Osteoblast (primary cell): ENCODE results near the gene ANO7. TPM values are rescaled to one million over a fixed set of nuclear protein-coding genes. Genes with fewer than 3 reads are reported as not detected.

Source experiments
- DNase-seq: peaks from one replicate; pipeline ENCODE4 v3.0.0; 2011; ENCODE audit warnings: low spot score, mixed read lengths; ENCODE audit not compliant: insufficient read length; ENCODE audit errors: missing footprints
- H2AFZ ChIP-seq: 2 replicates; pipeline ENCODE4 v1.6.0; 2011; ENCODE audit warnings: mild to moderate bottlenecking, low read length
- H3K27ac ChIP-seq: 2 replicates; pipeline ENCODE4 v1.5.1; 2011; ENCODE audit warnings: mild to moderate bottlenecking, low read depth, low read length, moderate library complexity
- H3K27me3 ChIP-seq: 2 replicates; pipeline ENCODE4 v1.6.0; 2012; ENCODE audit warnings: mild to moderate bottlenecking, control low read depth, inconsistent platforms, low read length, moderate library complexity; ENCODE audit not compliant: insufficient read depth
- H3K36me3 ChIP-seq: 2 replicates; pipeline ENCODE4 v1.5.1; 2011; ENCODE audit warnings: mild to moderate bottlenecking, low read length, control low read depth, moderate library complexity; ENCODE audit not compliant: insufficient read depth
- H3K4me1 ChIP-seq: 2 replicates; pipeline ENCODE4 v1.5.1; 2011; ENCODE audit warnings: mild to moderate bottlenecking, low read length, control low read depth, moderate library complexity; ENCODE audit not compliant: insufficient read depth
- H3K4me2 ChIP-seq: 2 replicates; pipeline ENCODE4 v1.6.0; 2011; ENCODE audit warnings: mild to moderate bottlenecking, low read length; ENCODE audit not compliant: insufficient read depth
- H3K4me3 ChIP-seq: fragments of 200-600 bp; sonication (generic); 3 replicates; pipeline ENCODE4 v1.5.1; 2012; ENCODE audit warnings: mild to moderate bottlenecking, low read length, inconsistent platforms; ENCODE audit not compliant: insufficient read depth
- H3K79me2 ChIP-seq: 2 replicates; pipeline ENCODE4 v1.6.0; 2012; ENCODE audit warnings: mild to moderate bottlenecking, low read length, control low read depth, inconsistent platforms; ENCODE audit not compliant: insufficient read depth
- H3K9me3 ChIP-seq: 2 replicates; pipeline ENCODE4 v1.5.1; 2011; ENCODE audit warnings: low read depth, low read length, control low read depth
- H4K20me1 ChIP-seq: 2 replicates; pipeline ENCODE4 v1.6.0; 2012; ENCODE audit warnings: mild to moderate bottlenecking, low read length, control low read depth; ENCODE audit not compliant: insufficient read depth
- total RNA-seq: library from RNA; depleted of rRNA; stranded (reverse); fragments of >200 nt; gene quantifications from 2 replicates; pipeline ENCODE4 v1.2.3, GENCODE V29; 2012
- TF ChIP-seq, protein P1 (sequence below): IDR thresholded peaks from 2 replicates; pipeline ENCODE4 v1.5.1; 2011; ENCODE audit warnings: mild to moderate bottlenecking, low read depth, low read length, moderate library complexity; ENCODE audit errors: extremely low read depth

Gene ANO7
- total RNA-seq, 1 donor = 1.8 TPM

DNA sequence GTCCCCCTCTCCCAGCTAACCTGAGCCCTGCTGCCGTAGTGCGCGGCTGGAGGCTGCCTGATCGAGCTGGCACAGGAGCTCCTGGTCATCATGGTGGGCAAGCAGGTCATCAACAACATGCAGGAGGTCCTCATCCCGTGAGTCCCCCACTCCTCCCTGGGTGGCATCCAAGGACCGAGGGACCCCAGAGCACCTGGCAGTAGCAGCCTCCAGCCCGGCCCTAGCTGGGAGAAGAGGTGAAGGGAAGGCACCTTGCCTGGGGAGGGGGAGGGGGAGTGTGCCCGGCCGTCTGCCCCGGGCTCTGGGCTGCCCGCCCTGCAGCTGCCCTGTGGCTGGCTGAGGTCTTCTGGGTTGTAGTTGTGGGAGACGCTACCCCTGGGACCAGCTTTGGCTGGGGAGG lies 26.3 kb downstream of the ANO7 start:
- H3K27ac ChIP-seq = no peak overlapping the region
- H2AFZ ChIP-seq = no peak overlapping the region
- H4K20me1 ChIP-seq = no peaks in the 10 kb centered on the region
- no peak for DNase-seq
- H3K4me3 ChIP-seq = no peak overlapping the region
- TF ChIP-seq, protein P1, sequence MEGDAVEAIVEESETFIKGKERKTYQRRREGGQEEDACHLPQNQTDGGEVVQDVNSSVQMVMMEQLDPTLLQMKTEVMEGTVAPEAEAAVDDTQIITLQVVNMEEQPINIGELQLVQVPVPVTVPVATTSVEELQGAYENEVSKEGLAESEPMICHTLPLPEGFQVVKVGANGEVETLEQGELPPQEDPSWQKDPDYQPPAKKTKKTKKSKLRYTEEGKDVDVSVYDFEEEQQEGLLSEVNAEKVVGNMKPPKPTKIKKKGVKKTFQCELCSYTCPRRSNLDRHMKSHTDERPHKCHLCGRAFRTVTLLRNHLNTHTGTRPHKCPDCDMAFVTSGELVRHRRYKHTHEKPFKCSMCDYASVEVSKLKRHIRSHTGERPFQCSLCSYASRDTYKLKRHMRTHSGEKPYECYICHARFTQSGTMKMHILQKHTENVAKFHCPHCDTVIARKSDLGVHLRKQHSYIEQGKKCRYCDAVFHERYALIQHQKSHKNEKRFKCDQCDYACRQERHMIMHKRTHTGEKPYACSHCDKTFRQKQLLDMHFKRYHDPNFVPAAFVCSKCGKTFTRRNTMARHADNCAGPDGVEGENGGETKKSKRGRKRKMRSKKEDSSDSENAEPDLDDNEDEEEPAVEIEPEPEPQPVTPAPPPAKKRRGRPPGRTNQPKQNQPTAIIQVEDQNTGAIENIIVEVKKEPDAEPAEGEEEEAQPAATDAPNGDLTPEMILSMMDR = no peak
- no peaks in the 10 kb centered on the region for H3K36me3 ChIP-seq
- H3K9me3 ChIP-seq = no peaks in the 10 kb centered on the region
- H3K4me1 ChIP-seq = no peaks in the 10 kb centered on the region
- H3K4me2 ChIP-seq = no peak overlapping the region
- peaks cover 6% of the 10 kb centered on the region for H3K27me3 ChIP-seq
- no peaks in the 10 kb centered on the region for H3K79me2 ChIP-seq

DNA sequence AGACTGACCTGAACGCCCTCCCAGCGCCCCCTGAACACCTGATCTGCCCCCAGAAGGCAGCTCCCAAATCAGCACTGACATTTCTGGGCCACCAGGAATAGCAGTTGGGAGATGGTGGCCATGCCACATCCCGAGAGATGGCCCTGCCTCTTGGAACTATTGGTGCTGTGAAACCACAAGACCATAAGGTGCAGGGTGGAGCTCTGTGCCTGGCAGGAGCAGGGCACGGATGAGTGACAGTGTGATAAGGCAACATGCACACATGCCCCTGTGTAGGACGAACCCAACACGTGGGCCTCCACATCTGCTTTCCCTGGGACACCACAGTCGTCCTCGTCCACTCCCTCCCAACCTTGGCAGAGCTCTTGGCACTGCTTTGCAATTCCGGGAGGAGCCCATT lies 26.9 kb downstream of the ANO7 start:
- Histone ChIP-seq H3K36me3 (no peaks in the 10 kb centered on the region), H3K79me2 (no peaks in the 10 kb centered on the region), H3K4me2 (no peak overlapping the region), H2AFZ (no peak overlapping the region), H4K20me1 (no peaks in the 10 kb centered on the region), H3K27me3 (peaks cover 6% of the 10 kb centered on the region), H3K9me3 (no peaks in the 10 kb centered on the region), H3K4me1 (no peaks in the 10 kb centered on the region), H3K4me3 (no peak overlapping the region), H3K27ac (no peak overlapping the region)
- TF ChIP-seq, protein P1 = no peak
- no peak for DNase-seq

DNA sequence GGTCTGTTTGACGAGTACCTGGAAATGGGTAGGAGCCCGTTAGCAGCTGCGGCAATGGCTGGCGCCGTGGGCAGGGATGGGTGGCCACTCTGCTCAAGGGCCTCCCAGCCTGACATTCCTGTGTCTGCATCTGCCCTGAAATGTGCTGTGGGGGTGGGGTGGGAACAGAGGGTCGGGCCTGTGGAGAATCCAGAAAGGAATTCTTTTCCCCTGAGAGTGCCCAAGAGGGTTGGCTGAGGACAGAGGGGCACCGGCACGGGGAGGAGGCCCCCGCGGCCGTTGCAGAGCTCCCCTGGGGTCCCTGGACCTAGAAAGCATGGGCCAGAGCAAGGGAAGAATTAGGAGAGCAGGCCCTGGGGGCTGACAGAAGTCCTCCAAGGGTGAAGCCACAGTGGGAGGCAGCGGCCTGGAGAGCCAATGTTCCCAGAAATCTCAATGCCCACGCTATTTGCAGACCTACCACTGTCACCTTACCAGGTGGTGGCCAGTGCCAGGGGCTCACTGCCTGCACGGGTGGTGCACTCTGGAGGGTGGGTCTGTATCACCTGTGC lies 27.8 kb downstream of the ANO7 start:
- no peak overlapping the region for H3K27ac ChIP-seq
- no peaks in the 10 kb centered on the region for H3K36me3 ChIP-seq
- no peak overlapping the region for H3K4me2 ChIP-seq
- H4K20me1 ChIP-seq = no peaks in the 10 kb centered on the region
- peak; percentile 91 for DNase-seq
- H3K4me3 ChIP-seq = no peak overlapping the region
- H3K79me2 ChIP-seq = no peaks in the 10 kb centered on the region
- H3K4me1 ChIP-seq = no peaks in the 10 kb centered on the region
- peaks cover 6% of the 10 kb centered on the region for H3K27me3 ChIP-seq
- TF ChIP-seq, protein P1 = no peak
- no peak overlapping the region for H2AFZ ChIP-seq
- H3K9me3 ChIP-seq = no peaks in the 10 kb centered on the region

DNA sequence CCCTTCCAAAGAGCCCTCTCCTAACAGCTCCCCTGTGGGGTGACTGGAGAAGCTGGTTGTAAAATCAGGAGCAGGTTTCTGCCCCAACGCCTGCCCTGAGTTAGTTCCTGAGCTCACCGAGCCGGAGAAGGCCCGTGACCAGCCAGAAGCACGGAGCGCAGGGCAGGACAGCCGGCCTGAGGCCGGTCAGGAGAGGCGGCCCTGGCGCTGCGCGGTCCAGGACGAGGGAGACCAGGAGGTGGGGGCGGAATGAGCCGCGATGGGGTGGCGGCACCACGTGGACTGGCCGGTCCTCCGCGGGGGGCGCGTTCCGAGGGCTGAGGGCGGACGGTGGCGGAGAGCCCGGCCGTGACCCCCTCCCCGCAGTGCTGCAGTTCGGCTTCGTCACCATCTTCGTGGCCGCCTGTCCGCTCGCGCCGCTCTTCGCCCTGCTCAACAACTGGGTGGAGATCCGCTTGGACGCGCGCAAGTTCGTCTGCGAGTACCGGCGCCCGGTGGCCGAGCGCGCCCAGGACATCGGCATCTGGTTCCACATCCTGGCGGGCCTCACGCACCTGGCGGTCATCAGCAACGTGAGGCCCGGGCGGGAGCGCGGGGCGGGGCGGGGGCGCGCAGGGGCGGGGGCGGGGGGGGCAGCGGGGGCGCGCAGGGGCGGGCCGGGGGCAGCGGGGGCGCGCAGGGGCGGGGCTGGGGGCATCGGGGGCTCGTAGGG lies 29.0 kb downstream of the ANO7 start:
- H3K27ac ChIP-seq = no peak overlapping the region
- peak overlapping the region; percentile 83 for H3K4me2 ChIP-seq
- no peaks in the 10 kb centered on the region for H4K20me1 ChIP-seq
- H3K36me3 ChIP-seq = no peaks in the 10 kb centered on the region
- H2AFZ ChIP-seq = peak overlapping the region; percentile 88
- peaks cover 6% of the 10 kb centered on the region for H3K27me3 ChIP-seq
- DNase-seq = peak; percentile 99
- no peaks in the 10 kb centered on the region for H3K4me1 ChIP-seq
- no peaks in the 10 kb centered on the region for H3K79me2 ChIP-seq
- TF ChIP-seq, protein P1 = no peak
- H3K9me3 ChIP-seq = no peaks in the 10 kb centered on the region
- H3K4me3 ChIP-seq = peak overlapping the region; percentile 76
